Measurements from ENCODE around the gene DDX31.

Gene DDX31

DNA sequence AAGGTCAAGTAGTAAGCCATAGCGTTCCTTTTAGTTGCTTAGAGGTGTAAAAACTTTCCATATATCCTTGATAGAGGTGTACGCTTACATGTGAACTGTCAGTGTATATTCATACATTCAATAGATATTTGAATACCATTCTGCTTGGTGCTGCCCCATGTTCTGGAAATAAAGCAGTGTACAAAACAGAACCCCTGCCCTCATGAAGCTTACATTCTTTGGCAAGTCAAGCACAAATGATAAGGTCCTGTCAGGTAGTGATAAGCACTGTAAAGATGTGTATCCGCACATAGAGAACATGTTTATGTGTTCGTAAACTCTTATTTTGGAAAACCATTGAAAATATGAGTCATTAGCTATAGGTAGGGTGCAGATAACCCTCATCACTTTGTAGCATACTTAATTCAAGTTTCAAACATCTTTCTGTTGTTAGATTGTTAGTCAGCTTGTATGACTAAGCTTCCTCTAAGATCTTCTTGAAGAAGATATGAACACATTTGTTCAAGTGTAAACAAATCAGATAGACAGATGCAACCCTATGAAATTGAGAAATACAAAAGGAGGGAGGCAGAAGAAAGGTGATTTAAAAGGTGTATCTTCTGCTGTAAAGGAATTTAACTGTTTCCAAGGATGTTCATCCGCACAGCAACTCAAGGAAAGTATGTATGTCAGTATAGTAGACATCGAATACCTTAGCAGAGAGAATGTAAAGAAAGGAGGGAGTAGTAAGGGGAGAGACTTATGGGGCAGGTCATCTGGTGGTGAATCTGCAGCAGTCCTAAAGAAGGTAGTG is 2.0 kb upstream of the DDX31 start:
- no peak for DNase-seq

DNA sequence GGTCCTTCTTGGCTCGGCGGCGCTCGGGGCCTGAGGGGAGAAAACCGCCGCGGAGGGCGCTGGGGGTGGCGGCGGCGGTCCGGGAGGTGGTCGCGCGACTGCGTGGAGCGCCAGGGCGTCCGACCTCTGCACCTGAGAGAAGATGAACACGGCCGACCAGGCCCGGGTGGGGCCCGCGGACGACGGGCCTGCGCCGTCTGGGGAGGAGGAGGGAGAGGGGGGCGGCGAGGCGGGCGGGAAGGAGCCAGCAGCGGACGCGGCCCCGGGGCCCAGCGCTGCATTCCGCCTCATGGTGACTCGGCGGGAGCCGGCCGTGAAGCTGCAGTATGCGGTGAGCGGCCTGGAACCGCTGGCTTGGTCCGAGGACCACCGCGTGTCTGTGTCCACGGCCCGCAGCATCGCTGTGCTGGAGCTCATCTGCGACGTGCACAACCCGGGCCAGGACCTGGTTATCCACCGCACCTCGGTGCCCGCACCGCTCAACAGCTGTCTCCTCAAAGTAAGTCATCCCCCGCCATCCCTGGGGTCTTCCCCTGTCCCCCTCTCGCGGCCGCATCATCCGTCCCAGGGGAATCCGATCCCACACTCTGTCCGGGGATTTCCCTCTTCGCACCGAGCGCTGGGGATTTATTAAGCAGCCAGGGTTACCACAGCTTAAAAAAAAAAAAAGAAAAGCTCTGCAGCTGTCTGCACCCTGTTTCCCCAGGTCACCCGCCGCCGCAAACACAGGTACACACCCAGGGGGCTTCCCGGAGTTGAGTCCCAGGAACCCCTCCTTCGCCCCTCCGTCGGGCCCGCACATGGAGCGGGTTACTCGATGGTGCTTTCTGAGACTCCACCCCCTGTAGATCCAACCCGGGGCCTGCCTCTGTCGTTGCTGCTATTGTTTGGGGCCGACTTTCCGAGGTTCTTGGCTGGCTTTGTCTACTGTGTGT is 941 bp upstream of the DDX31 start, which contains the start of gene GTF3C4:
GTF3C4 (plus strand) TSS at position 8 of the 935 bp plus-strand sequence; CDS start at position 143, 135 bp downstream.
- DNase-seq, result no peak

DNA sequence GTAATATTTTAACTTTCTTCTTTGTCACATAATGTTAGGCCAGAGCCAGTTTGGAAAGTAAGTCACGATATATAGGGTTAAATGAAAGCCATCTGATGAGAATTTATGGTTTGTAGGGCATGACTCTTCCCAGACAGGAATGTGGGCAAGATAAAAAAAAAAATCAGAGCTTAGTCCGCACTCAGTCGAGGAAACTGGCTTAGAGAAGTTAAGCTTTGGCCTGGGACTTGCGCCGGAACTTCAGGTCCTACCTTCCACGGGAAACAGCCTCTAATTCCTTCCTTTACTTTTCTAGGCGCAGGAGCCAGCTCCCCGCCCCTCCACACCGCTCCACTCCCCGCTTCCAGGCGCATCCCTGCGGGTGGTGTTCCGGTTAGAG is 475 bp downstream of the DDX31 start:
- DNase-seq, result peak; percentile 7

DNA sequence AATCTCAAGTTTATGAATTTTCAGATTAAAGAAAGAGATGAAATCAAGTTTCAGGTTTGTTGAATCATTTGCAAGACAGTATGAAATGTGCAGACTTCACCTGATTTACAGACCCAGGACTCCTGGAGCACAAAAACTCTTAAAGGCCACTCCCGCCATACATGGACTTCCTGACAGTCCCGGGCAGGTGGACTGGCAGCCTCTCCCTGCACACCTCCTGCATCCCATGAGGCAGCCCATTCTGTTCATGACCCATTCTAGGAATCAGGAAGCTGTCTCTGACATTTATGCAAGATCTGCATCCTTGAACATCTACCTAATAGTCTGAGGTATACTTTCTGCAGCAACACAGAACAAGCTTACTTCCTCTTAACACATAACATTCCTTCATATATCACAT is 5.9 kb downstream of the DDX31 start:
- no peak for DNase-seq

DNA sequence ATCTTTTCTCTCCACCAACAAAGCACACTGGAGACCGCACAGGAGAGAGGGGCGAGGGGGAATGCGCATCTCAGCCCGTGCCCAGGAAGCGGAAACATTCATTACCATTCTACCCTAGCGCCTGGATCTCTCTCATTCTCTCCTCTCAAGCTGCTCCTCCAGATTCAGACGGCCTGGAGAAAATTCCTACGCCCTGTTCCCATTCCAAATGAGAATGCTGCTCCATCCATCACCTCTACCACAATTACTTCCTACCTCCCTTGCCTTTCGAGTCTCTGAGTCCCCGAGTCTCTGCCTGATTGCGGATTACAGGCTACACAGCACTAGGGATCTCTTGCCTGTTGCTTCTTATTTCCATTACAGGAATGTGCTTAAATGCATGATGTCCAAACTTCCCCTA is 6.7 kb downstream of the DDX31 start:
- DNase-seq, result no peak

DNA sequence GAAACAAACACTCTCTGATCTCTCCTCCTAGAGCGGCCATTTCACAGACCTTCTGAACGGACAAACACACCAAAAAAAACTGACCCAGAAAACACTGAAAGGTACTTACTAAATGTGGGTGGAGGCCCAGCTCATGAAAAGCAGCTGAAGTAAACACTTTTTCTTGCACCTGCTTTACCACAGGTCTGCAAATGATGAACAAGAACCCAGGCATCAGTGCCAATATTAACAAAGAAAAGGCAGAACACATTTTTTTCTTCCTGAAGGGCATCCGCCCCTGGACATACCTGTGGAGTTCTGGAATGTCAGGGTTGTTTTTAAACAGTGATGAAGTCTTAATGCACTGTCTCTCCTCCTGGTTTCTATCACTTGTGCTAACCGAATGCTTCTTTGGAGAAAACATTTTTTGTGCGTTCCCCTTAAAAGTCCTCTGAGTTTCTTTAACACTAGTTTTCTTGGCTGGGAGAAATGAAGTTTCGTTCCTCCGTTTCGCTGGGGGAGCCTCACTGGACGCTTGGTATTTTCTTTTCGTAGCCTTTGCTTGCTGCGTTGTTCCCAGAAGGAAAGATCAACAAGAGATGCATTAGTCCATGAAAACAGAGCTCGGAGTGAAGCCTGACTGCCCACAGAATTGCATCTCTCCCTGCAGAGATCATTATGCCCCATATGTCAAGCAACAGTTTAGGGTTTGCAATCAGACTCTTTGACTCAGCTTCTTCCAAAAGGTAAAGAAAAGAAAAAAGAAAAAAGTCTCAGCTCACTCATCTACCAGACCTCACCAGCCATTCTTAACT is 7.4 kb downstream of the DDX31 start:
- DNase-seq, result no peak

DNA sequence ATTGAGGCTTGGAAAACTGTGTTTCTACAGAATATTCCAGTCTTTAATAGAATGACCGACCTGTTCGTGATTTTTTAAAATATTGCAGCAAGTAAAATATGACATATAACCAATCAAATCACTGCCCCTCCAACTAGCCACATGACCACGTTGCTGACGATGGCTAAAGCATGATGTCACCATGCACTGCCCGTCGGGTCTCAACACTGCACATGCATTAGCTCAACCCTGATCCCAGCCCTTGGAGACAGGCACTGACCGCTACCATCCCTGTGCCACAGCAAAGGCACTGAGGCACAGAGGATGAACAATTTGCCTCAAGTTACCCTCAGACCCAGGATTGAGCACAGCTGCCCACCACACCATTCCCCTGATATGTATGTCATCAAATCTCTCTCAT is 13.5 kb downstream of the DDX31 start:
- no peak for DNase-seq

DNA sequence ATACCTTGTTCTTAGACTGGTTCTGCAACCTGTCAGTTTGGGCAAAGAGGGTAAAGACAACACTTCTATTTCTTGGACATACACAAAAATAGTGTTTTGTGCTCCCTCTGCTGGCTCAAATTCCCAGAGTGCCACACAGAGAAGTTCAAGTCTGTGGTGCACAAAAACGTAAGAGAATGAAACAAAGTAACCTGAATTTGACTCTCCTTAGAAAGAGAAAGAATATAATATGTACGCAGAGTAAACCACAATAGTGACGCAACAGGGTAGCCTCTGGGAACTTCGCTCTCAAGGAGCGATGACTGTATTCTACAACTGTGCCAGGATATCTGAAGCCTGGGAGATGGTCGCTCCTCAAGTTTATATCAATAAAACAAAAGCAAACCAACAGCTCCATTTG is 18.5 kb downstream of the DDX31 start:
- DNase-seq, result peak; percentile 3

DNA sequence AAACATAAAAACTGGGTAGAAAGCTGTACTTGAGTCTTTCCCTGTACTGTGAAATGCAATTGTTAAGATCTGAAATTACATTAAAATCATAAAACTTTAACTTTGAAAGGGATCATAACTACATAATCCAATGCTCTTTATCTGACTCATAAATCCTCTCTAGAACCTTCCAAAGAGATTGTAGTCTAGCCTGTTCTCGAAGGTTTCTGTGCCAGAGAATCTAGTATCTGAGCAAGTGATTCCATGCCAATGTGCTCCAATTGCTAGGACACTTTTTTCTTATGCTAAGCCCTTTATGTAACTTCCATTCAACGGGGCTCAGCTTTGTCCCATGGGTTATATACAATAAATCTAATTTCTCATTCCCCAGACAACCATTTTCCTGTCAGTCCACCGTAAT is 21.1 kb downstream of the DDX31 start:
- no peak for DNase-seq

DNA sequence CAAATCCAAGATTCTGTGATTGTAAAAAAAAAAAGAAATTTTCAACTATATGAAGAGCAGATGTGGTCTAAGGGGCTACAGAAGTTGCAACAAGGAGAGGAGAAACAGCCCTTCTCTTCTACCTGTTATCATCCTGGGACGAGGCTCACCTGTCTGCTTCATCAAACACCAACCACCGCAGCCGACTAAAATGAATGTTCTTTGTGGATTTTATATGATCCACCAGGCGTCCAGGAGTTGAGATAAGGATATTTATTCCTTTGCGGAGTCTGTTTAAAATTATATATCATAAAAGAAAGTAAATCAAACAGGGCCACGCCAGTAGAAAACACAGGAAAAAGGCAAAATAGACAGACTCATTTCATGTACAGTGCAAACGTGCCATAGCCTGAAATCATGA is 21.5 kb downstream of the DDX31 start:
- no peak for DNase-seq

DNA sequence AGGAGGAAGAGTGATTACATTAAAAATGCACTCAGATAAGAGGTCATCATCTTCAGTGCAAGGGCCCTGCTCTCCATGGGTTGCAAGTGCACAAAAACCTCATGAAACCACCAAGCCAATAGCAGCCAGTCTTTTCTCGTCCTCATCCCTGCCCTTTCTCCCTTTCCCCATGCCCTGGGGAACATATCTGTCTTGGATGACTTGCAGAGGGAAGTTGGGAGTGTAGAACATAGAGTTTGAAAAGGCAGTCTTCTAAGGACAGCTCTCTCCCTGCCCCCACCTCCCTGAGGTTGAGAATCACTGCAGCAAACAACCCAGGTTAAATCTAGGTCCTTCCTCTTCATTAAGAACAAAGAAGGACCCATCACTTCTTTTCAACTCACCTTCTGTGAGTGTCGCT is 22.0 kb downstream of the DDX31 start:
- no peak for DNase-seq

DNA sequence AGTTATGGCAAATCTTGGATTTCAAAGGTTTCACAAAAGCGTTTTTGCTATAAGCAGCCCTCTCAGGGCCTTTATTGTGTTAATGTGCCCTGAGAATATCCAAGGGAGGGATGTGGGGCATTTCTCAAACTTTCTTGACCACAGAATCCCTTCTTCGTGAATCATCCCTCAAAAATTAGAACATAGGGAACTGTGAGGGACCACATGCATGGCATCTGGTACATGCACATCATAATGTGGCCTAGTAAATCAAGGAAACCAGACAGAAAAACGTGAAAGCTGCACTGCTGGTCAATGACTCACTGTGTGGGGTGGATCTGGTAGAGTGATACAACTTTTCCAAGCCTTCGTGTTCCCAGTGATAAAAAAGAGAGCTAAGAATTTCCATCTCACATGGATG is 22.4 kb downstream of the DDX31 start:
- no peak for DNase-seq

DNA sequence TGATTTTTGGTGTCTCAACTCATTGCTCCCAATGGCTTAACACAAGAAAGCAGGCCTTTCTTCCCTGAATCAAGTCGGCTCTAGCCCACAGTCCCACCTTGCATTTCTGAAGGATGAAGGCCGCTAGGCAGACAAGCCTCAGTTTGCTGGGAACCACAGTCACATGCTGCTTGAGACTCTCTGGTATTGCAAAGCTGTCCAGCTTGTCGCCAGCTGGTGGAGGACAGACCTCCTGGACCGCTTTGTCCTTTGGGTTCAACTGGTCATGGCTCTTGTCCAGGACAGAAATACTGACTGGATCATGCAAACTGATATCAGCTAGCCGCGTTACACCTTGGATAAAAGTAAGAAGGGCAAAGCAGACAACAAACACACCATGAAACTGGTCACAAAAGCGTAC is 23.1 kb downstream of the DDX31 start:
- no peak for DNase-seq

DNA sequence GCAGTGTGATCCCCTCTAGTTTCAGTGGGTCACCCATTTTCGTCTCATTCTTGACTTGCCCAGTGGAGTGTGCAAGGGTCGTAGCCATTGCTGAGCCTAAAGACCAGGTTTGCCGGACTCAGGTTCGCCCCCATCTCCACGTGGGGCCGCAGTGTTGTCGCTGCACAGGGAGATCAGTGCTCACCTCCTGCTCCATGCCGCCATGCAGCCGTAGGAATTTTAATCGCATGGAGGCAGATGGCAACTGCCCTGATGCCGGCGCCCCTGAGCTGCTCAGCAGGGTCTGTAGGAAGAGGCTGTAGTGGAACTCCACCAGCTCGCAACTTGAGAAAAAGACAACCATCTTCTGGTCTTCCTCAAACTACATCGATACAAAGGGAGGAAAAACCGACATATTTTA is 24.1 kb downstream of the DDX31 start:
- DNase-seq, result no peak

DNA sequence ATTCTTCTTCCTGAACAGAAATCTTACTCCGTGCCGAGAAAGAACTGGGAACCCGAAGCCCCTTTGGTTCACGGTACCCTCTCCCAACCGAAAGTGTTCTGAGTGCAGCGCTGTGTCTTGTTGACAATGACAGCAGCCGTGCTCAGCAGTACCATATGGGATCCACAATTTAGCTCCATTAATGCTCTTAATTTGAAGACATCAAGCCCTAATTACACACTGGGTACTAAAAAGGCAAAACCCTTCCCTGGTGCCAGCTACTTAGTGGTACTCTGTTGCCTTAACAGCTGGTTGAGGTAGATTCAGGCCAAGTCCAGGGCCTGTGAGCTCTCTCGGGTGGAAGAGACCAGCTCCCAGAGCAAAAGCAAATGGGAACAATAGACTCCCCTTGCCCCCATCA is 24.5 kb downstream of the DDX31 start:
- no peak for DNase-seq

DNA sequence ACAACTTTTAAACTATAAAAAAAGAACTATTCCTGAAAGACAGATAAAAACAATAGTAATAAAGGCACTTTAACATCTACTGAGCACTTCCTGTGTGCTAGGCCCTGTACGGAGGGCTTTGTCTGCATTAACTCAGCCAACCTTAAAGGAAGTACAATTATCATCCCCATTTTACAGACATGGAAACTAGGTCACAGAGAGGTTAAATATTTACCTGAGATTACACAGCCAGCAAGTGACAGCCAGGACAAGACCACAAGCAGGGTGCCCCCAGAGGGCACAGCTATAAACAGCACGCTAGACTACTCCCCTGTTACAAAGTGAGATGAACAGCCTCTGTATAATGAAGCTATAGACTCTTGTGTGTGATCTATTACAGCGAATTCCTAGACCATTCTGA is 25.5 kb downstream of the DDX31 start:
- DNase-seq, result no peak

DNA sequence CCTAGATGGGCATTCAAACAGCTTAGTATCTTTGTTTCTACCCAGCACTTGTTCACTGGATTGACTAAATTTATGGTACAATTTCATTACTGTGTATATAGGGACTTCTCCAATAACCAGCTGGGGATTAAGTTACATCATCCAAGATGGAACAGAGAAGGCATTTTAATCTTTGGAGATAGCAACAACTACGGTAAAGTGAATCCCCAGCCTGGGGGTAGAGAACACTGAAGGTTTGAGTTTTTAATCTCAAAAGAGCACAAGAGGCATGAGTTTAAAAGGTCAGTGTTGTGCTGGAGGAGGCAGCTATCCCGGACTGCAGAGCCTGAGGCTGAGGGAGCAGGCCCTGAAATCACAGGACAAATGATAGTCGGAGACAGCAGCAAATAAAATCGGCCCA is 28.6 kb downstream of the DDX31 start:
- DNase-seq, result no peak

DNA sequence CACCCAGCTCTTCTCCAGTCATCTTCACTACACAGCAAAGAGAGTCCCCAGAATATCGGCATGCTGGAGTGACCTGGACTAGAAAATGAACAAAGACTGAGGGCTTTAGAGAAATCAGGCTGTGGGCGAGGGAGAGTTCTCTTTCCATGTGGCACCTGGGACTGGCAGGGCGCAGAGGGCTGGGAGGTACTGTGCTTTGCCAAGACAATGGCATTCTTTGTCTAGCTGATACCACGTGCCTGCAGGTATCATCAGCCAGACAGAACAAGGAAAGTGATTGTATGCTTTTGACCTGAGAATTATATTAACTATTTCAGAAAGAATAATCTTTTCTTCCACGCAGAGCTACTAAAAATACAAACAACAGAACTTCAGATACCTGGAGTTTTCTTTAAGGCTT is 30.5 kb downstream of the DDX31 start:
- DNase-seq, result peak; percentile 2

DNA sequence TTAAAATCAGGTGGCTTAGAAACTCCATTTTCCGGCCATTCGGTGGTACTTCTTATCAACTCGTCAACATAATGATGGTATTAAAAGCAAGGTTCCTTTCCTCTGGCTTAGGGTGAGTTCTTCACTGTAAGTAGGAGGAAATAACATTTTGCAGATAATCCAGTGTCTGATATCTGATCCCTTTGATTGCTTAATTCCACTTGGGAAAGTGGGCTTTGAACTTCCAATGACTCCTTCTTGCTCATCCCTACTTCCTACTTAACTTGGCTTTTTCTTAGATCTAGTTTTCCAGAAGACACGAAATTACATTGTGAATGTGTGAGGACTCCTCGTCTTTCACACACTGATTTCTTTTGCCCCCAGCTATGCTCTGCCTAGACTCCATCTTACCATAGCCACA is 31.5 kb downstream of the DDX31 start:
- no peak for DNase-seq

DNA sequence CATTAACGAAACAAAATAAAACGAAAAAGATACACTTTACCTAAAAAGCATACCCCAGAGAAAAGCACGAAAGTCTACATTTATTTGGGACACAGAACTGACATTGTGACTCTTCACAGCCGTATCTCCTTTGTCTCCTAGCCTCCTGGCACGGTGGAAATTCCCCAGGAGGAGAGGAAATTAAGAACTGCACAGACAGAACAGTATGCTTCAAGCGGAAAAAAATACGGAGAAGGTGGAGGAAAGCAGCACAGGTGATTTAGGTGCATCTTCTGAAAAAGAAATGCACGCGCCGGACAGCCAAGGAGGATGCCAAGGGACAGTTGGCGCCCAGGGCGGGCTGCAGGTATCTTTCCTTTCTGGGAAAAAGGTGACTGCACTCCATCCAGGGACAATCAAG is 32.0 kb downstream of the DDX31 start:
- DNase-seq, result no peak

DNA sequence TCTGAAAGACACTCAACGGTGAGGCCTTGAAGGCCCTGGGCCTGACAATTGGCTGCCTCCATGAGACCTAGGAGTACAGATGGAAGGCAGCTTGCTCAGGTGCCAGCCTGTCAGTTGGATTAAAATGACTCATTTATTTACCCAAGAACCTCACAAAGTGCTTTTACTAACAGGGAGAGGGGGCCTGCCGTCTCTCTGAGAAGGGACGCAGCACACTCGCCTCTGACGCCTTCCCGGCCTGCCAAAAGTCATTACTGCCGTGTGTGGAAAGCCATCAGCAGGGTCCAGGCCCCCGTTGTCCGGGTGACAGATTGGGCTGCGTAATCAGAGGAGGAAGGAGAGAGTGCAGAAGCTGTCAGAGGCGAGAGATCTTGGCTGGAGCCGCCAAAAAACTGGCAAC is 32.4 kb downstream of the DDX31 start:
- peak; percentile 86 for DNase-seq

DNA sequence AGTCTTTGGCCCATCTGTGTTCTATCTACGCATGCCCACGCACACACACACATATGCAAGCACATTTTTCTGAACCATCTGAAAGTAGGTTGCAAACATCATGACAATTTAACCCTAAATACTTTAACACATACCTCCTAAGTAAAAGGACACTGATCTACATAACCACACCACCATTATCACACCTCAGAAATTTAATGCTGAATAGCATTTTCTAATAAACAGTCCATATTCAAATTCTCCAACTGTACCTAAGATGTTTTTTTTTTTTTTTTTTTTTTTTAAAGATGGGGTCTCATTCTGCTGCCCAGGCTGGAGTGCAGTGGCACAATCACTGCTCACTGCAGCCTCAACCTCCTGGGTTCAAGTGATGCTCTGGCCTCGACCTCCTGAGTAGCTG is 35.5 kb downstream of the DDX31 start:
- DNase-seq, result no peak

DNA sequence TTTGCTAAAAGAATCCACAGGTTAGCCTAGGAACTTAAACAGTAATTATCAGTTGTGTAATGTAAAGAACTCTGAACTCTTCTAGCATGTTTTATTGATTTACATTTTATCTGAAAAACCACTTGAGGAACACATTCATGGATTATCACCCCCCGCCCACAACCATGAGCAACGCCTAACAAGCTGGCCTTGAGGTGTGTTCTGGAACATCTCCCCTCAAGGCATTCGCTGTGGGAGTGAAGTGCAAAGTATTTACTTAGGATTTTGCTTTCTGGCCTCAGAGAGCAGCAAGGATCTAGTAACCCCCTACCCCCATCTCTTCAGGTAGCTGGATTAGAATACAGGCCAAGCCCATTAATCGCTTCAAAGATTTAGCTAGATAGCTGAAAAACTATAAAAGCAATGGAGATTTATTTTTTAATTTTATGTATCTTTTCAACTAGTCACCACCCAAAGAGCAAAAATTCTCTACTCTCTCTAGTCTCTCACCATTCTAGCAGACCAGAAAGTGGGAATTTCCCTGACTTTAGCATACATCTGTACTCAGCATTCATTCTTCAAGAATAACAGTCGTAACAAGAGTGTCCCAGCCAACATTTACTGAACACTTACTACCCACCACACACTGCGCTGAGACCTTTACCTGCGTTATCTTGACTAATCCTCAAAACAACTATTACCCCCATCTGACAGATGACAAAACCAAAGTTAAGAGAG is 37.2 kb downstream of the DDX31 start:
- DNase-seq, result no peak
